Amniotic stem cell (primary cell): ENCODE results near the gene ILK.

Experiments used
- DNase-seq: peaks from one replicate; lab custom pipeline; 2025; lab: John Stamatoyannopoulos, UW

ILK gene

DNA sequence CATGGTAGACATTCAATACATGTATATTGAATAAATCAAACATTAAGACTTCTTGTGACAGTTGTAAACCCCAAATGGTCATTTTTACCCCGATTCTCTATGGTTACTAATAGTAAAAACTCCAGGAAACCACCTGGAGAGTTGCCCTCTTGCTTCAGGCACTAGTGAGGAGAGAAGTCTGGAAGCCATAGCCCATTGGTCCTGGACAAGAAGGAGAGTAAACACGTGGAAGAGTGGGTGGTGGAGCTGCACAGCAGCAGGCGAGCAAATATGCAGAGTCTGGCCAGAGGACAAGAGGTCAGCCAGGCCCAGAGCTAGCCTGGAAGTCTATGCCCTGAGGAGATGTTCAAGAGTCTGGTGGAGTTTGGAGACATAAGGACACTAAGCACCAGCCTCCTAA, 34.3 kb downstream of the ILK start:
- DNase-seq: peak; percentile 25

DNA sequence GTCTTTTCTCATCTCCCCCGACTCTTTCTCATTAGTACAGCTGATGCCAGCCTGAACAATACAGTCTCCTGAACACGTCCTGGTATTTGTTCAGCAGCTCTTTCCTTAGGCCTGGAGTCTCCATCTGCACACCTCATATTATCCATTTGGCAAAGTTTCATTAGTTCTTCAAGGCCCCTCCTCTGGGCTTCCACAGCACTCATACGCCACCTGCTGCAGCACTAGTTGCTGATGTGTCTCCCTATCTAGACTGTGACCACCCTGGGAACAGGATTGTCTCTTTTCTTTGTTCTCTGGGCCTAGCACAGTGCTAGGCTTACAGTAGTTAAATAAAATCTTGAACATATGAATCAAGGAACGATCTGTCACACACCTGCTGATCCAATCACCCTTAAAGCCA, 34.9 kb downstream of the ILK start:
- no peak for DNase-seq

DNA sequence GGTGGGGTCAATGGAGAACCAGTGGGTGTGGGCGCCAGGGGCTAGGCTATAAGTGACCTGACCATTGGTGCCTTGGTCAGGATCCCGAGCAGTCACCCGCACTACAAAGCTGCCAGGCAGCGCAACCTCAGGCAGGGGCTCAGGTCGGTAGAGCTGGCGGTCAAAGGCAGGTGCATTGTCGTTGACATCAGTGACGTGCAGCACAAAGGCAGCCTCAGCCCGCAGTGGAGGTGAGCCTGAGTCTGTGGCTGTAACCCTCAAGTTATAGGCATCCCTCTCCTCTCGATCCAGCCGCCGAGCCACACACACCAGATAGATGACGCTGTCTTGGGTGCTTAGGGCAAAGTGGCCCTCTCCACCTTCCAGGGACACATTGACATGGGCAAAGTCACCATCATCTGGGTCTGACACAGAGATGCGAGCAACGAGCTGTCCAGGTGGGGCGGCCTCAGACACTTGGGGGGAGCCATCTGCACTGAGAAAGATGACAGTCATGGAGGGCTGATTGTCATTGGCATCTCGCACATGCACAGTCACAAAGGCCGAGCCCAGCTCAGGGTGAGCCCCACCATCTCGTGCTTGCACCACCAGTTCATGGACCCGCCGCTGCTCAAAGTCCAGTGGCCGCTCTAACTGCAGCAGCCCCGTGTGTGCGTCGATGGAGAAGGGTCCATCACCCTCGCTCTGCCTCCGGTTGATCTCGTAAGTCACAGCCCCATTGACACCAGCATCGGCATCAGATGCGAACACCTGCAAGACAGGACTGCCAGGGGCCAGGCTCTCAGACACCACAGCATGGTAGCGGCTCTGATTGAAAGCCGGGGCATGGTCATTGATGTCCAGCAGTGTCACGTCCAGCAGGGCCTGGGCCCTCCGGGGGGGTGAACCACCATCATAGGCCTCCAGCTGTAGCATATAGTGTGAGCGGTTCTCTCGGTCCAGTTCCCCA, 36.7 kb downstream of the ILK start:
- no peak for DNase-seq

DNA sequence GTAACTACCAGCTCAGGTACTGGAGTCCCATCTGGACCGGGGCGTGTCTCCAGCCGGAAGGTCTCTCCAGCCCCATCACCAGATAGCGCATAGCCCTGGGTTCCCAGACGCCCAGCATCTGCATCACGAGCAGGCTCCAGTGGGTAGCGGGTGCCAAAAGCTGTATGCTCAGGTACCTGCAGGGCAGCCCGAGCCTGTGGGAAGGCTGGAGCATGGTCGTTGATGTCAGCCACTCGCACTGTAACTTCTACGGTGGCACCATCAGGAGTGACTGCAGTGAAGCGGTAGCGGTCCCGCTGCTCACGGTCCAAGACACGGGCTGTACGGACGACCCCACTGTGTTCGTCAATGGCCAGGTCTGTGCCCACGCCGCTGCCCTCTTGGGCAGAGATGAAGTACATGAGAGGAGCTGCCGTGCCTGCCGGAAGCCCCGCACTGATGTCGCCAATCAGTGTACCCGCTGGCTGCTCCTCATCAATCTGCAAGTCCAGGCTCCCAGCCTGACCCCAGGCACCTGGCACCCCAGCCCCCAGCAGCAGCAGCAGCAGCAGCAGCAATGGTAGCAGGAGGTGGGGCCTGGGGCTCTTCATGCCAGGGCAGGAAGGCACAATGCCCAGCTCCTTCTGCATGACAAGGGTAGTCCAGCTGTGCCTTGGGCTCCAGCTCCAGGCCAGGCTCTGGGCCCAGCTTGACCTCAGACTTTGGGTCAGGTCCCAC, 37.6 kb downstream of the ILK start:
- no peak for DNase-seq

DNA sequence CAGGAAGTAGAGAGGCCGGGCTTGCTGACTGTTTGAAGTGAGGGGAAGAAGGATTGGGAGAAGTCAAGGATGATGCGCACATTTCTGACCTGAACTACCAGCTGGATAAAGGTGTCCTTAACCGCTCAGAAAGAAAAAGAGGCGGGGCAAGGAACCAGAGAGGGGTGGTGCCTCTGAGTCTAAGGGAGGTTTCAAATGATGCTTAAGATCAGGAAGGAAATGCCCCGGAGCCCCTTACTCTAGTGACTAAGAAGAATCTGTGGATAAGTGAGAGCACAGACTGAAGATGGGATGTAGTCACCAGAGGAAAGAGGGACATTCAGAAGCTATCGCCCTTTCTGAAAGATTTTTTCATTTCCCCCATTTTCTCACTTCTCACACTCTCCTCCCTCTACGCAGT, 39.4 kb downstream of the ILK start:
- no peak for DNase-seq

DNA sequence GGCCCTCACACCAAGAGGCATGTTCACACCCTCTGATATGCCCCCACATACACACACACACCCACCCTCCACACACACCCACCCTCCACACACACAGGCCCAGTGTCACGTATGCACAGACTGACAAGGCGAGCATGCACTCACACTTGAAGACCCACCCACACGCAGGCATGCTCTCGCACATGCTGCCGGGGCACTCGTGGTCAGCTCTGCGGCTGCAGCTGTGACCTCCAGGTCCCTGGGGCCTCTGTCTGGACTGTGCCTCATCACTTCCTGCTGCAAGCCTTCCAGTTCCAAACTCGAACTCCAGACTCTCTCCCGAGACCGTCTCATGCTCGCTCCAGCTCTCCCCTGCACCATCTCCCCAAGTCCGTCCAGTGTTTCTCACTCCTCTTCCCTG, 42.5 kb downstream of the ILK start:
- DNase-seq: no peak

DNA sequence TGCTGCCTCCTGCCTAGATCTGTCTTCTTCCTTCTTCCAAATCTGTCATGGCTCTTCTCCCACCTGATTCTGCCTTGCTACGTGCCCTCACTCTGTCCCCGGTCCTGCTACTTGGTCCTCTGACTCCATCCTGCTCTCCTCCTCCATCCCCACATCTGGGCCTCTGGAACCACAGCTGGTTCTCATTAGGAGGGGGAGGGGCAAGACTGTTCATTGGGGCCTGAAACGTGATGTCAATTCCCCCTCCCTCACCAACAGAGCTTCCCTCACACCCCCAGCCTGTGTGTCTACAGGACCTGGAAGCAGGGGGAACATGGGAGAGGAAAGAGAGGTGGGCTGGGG, 43.0 kb downstream of the ILK start:
- DNase-seq: no peak

DNA sequence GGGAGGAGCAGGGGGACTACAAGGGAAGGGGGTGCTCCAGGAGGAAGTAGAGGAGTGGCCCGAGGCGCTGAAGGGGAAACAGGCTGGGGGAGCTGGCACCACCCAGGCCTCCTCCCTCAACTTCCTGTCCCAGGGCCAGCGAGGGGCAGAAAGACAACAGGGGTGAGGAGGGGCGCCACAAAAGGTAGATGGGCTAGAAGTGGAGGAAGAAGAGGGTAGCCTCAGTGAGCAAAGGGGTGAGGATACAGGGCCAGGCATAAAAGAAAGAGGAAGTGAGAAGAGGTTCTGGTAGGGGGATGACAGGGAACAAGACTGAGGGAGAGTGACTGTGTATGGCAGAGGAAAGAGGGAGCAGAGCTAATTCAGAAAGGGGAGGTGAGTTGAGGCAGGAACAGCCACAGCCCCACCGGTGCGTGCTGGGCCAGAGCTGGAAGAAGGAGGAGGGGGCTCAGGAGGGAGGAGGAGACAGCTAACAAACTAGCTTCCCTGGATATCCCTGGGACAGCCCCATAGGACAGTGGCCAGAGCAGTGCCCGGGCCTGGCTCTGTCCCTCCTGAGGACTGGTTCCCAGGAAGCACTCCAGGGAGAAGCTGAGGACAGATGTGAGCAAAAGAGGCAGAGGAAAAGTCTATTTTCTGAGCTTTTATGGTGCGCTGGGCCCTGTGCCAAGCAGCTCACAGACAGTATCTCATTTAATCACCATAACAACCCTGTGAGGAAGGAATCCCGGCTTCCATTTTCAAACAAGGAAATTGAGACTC, 43.5 kb downstream of the ILK start:
- no peak for DNase-seq

DNA sequence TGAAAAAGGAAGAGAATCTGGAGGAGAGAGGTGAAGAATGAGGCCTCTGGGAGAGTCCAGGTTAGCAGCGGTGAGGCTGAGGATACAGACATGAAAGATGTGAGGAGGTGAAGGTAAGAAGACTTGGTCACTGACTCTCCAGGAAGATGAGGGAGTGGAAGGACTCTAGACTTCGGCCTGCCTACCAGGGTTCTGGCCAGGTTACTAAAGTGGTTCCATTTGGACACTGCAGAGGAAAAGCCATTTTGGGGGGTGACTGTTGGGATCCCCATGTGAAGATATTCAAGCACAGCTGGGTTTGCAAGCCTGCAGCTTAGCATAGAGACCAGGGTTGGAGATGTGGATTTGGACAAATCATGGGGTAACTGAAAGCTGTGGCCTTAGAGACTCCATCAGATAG, 44.3 kb downstream of the ILK start:
- DNase-seq: no peak

DNA sequence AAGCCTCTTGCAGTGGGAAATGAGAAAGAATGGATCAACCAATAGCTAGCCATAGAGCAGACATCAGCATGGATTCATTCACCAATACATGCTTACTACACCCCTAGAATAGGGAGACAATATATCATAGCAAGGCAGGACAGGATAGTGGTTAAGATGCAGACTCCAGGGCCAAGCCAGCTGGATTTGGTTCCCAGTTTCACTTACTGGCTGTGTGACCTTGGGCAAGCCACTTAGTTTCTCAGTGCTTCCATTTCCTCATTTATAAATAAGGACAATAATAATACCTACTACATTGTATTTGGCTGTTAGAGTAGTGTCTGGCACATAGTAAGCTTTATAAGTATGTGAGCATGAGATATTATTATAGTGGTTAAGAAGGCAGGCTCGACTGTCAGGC, 44.9 kb downstream of the ILK start:
- no peak for DNase-seq

DNA sequence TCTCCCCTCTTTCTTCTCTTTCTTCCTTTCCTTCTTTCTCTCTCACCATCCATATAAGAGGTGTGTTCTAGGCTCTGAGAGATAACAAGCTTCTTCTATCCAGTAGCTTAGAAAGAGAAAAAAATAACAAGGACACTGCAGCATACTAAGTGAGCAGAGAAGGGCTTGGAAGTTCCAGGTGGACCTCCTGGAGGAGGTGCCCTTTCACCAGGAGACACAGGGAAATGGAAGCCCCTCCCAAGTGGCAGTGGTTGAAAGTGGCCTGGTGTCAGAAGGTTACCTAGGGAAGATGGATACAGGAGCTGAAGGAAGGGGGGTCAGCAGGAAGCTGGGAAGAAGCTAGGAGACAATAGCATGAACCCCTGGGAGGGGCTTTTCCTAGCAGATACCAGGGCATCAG, 46.5 kb downstream of the ILK start:
- DNase-seq: no peak

DNA sequence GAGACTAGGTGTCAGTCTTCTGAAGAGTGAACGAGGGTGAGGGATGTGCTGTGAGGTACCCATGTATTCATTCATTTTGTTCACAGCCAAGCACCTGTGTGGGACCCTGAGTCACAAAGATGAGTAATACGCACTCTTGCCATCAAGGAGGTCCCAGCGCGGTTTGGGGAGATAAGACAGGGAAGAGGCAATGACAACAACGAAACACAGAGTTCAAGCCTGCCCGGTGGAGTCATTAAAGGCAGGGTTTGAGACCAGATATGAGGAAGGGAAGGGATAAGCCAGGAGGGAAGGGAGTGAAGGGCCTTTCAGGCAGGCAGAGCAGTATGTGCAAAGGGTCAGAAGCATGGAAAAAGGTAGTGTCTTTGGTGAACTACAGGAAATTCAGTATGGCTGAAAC, 47.4 kb downstream of the ILK start:
- no peak for DNase-seq

DNA sequence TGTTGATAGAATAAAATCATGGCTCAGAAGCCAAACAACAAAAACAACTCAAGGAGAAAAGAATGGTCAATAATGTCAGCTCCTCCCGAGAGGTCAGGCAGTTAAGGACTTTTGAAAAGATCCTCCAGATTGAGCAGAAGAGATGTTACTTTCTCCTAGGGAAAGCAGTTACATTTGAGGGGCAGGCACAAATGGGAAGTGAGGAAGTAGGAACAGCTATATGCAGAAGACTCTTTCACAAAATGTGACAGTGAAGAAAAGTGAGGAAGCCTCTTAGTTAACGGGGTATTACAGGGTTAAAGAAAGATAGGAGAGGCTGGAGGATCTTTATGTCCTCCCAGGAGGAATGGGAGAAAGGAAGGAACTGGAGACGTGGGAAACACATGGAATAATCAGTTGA, 48.6 kb downstream of the ILK start:
- no peak for DNase-seq

DNA sequence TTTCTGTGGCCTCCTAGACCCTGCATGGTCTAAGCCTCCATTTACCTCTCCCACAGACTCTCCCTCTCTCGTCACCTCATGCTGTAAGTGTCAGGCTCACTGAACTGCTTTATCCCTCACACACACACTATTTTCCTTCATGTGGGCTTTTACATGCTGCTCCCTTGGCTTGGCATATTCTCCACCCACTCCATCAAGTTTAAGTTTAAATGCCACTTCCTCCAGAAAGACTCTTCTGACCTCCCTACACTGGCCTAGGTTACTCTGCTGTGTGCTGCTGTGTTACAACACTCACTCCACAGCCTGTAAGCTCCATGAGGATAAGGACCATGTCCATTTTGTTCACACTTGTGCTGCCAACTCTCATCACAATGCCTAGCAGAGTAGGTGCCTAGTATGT, 49.5 kb downstream of the ILK start:
- DNase-seq: no peak

DNA sequence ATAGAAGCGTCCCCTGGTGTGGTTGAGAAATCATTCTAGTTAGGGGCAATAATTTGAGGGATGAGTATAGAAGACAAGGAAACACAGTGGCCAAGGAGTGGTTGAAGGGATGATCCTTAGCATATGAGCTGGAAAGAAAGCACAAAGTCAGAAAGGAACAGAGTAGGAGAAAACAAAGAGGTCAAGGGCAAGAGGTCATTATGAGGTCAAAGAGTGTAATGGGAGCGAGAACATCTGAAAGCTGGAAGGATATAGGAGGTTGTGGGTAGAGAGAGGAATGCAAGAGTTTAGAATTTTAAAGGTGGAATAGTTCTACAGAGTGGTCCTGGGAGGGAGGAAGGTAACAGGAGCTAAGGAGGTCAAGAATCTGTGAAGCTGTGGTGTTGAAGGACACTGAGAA, 50.1 kb downstream of the ILK start:
- DNase-seq: no peak

DNA sequence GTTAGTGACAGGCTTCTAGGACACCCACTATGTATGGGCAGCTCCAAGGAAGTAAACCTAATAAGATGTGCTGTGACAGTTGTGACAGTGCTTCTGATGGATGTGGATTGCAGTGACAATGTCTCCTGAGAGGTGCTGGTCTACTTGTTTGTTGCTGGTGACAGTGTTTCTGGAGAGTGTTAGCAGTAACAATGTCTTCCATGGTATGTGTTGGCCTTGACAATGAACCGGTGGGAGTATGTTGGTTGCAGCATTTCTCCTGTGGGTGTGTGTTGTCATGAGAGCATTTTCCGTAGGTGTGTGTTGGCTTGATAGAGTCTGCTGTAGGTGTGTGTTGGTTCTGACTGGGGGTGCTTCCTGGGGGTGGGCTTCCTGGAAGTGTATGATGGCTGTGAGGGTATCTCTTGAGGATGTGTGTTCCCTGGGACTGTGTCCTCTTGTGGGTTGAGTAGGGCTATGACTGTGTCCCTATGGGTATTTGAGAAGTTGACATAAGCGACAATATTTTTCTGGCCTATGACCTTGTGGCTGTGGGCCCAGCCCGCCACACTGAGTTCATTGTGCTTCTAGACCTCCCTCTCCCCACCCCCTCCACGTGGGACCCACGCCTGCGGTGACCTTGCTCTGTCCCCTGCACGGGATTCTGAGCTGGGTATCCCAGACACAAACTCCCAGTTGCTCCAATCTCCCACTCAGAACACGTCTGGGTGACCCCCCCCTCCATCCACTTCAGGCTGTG, 50.9 kb downstream of the ILK start:
- DNase-seq: no peak

DNA sequence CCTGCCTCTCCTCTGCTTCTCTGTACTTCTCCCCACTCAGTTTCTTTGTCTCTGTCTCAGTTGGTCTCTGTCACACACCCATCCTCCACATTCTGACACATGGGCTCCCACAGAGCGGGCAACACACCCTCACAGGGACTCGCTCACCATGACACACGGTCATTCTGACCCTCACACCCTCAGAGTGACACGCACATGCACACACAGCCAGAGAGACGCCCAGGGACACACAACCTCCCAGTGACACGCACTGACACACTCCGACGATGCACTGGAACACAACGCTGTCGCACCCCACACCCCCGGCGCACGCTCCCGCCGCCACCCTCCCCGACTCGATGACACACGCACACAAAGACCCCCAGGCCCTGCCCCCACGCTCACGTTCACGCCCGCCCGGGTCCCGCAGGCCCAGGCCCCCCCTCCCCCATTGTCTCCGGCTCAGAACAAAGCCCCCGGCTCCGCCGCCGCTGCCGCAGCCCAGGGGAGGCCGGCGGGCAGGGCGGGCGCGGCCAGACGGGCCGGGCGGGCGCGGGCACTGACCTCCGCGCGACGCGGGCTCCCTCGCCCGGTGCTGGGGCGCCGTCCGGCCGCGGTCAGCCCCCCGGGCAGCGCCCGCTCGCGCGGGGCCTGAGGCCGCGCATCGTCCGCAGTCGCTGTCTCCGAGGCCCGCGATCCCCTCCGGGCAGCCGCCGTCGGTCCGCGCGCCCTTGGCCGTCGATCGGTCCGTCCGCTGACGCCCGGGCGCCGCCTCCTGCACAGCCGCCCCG, 51.6 kb downstream of the ILK start:
- peak; percentile 23 for DNase-seq

DNA sequence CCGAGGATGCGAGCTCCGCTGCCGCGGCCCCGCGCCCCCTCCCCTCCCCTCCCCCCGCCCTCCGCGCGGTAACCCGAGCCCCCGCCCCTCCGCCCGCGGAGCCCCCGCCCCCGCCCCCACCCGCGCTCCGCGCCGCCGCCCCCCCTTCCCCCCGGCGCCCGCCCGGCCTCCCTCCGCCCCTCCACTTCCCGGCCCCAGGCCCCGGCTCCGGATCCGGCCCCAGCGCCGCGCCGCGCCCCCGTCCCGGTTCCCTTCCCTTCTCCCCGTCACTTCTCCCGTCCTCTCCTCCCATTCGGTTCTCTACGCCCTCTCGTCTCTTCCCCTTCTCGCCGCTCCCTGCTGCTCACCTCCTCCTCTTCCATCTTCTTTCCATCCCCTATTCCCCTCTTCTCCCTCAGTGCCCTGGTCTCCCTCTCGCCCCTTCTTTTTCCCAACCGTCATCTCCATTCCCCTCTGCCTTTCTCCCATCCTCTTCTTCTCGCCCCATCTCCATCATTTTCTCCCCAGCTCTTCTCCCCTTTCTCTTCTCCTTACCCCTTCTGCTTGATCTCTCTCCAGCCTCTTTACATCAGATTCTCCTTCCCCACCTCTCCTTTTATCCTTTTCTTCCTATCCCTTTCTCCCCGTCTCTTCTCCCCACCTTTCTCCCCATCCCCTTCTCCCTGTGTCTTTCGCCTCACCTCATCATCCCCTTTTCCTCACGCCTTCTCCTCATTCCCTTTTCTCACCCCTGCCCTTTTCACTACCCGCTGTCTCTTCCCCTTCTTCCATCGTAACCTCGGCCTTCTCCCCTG, 52.4 kb downstream of the ILK start, which contains the start of gene DCHS1:
Gene DCHS1, minus strand, starts transcription at position 20 of the 794 bp plus-strand sequence. CDS start 14,196 bp downstream, outside the sequence.
- no peak for DNase-seq

DNA sequence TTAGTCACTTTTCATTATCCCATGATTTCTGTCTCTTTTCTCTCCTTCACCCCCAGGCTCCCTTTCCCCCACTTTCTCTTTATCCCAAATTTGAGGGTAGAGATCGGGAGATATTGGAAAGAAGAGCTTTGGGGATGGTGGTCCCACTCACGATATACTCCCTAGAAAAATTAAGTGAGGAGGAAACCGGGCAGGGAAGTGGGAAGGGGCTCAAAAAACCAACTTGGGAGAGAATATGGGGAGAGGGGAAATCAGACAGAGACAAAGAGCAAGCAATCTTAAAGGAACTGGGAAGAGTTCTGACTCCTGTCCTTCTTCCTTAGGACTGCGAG, 53.0 kb downstream of the ILK start:
- no peak for DNase-seq

DNA sequence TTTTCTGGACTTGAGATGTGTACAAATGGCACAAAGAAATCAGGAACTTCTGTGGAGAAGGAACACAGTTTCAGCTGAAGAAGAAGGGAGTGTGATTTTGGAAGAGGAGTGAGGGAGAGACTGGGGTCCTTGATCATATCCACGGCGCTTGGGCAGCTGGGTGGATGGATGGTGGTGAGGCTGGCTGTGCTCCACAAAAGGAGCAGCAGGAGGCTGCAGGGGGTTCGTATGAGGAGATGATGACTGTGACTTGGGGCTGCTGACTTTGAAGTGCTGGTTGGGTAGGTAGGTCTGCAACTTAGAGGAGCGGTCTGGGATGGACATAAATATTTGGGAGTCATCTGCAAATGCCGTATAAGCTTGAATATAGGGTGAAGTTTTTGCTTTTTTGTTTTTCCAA, 53.4 kb downstream of the ILK start:
- no peak for DNase-seq

DNA sequence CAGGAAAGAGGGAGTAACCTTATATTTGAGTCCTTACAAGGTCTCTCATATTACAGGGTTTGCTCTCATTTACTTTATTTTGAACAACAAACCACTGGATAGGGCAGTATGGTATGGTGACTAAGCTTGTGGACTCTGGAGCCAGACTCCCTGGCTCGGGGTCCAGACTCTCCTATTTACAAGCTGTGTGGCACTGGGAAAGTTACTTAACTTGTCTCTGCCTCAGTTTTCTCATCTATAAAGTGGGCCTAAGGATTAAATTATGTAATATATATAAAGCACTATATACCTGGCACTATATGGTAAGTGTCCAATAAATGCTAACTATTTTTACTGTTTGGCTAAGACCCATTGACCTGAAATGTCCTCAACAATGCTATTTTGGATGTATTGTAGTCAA, 53.8 kb downstream of the ILK start:
- no peak for DNase-seq
